GM23248 (cell line): ENCODE data around the gene TFCP2L1.

Experiments
- EZH2 ChIP-seq: fragments of 200-600 bp; sonication (generic); IDR thresholded peaks from 2 replicates; pipeline ENCODE4 v1.6.1; 2018; ENCODE audit warnings: antibody characterized with exemption, mild to moderate bottlenecking; ENCODE audit not compliant: insufficient read depth, poor library complexity, severe bottlenecking
- EZH2phosphoT487 ChIP-seq: fragments of 200-600 bp; sonication (generic); IDR thresholded peaks from 2 replicates; pipeline ENCODE4 v1.6.1; 2018; ENCODE audit warnings: antibody characterized with exemption, moderate library complexity, mild to moderate bottlenecking, low read depth; ENCODE audit not compliant: insufficient read depth

DNA sequence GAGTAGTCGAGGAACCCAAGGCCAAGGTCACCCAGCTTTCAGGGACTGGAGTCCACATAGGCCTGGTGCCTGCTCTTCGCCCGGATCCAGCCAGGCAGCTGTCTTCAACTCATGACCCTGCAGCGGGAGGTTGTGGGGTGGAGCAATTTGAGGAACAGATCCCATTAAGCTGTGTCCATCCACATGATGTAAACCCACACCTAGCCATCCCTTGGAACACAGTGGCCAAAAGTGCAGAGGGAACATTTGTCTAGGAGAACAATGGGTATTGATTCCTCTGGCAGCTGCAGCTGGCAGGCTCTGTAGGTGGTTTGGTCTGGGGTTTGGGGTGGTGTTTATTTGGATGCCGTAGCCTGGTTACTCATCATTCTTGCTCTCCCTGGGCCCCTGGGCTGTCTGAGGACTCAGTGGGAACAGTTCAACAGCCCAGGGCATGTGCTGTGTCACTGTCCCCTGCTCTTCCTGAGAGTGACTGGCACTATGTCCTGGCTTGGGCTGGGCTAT is 99.4 kb downstream of the TFCP2L1 start:
- TF ChIP-seq EZH2 (no peak), EZH2phosphoT487 (no peak)
